Left renal cortex interstitium (tissue), 4 donors: ENCODE data around the gene OARD1. TPM values are rescaled to one million over a fixed set of nuclear protein-coding genes. Genes with fewer than 3 reads are reported as not detected.
"Not testable (repeated sequence)": the region's sequence is repeated elsewhere in the genome, so short reads cannot be mapped to it uniquely, and the experiment has no call there.

Experiments
- DNase-seq, 4 donors: peaks; one replicate each; pipeline ENCODE4 v3.0.0-alpha.2; 2013; ENCODE audit warnings: low read depth in 4 of 4, low spot score in 2 of 4, missing footprints in 1 of 4
- polyA plus RNA-seq, 4 donors: library from polyadenylated mRNA; unstranded; fragments of 120-200 nt; gene quantifications; one replicate each; pipeline ENCODE4 v1.2.1, GENCODE V29; 2013; ENCODE audit not compliant: insufficient read length in 4 of 4

Gene OARD1
- polyA plus RNA-seq, 4 donors, result 52.3 to 71.3 (median 57.8) TPM

DNA sequence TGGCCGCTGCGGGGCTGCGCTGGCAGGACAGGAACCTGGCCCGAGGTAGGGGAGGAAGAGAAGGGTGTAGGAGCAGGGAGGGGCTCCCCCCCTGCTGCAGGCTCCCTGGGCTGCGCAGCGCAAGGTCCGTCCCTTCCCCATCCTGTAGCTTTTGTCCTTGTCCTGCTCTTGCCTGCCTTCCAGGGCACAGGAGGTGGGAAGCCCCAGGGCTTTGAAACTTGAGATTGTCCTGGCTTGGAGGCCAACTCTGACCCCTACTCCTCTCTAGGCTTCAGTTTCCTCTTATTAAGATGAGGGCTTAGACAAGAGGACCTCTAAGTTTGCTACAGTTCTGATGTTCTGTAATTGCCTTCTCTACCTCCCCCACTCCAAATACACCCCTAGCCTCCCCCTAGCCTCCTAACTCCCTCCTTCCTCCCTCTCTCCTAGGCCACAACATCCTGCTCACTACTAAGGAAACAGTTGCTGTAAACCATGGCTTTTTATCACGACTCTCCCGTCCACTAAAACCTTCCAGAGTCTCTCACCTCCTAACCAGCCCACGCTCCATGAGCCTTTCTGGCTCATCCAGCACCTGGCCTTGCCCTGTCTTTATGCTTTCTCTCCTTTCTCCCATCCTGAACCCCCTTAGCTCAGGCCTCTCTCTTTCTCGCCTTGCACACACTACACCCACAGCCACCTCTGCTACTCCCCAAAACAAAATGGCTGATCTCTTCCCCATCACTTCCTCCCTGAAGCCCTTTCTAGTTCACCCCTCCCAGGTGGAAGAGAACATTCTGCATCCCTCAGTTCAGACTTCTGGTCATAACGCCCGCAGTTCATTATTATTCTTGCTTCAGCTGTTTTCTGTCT is 43.4 kb downstream of the OARD1 start:
- peak in 3 of 4 donors; percentile 49 to 81 (median 50) for DNase-seq

DNA sequence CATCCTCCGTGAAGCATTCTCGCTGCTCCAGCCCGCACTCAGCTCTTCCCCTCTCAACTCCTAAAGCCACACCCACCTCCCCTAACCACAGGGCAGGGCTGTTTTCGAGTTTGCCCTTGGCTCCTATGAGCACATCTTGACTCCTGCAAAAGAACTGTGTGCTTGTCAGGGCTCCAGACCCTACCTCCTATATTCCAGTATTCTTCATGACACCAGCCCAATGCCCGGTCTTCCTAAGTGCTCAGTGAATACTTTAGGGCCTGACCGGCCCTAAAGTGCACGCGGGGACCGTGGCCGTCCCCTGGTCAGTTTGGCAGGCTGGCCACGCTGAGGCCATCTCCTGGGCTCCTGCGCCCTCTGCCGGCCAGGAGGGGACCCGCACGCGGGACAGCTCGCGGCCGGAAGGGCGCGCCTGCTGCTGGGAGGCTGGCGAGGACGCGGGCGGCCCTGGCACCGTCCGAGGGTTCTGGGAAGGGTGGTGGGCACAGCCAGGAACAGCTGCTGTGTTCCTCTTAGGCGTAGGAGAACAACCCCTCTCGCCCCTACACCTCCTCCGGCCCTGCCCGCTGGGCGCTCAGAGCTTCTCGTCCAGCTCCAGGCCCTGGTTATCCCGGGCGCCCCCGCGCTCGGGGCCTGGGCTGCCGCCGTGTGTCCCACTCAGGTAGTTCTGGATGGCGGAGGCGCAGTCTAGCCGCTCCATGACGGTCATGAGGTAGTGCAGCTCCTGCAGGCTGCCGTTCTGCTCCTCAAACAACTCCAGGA is 44.2 kb downstream of the OARD1 start:
- DNase-seq, result peak; percentile 74 to 92 (median 82)

DNA sequence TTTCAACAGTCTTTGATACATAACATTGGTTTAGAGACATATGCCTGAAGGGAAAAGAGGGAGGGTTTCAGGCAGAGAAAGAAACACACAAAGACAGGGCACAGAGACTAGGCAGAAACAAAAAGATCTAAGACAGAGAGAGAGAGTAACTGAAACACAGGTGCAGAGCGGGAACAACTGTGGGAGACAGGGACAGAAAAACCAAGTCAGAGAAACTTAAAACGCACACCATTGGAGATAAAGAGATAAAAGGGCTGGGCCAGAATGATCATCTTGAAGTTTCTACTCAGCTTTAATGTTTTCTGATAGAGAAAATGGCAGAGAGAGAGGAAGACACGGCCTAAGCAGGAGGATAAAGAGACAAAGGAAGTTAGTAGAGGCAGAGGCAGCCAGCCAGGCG is 44.9 kb downstream of the OARD1 start:
- DNase-seq, result peak in 1 of 4 donors; percentile 43

DNA sequence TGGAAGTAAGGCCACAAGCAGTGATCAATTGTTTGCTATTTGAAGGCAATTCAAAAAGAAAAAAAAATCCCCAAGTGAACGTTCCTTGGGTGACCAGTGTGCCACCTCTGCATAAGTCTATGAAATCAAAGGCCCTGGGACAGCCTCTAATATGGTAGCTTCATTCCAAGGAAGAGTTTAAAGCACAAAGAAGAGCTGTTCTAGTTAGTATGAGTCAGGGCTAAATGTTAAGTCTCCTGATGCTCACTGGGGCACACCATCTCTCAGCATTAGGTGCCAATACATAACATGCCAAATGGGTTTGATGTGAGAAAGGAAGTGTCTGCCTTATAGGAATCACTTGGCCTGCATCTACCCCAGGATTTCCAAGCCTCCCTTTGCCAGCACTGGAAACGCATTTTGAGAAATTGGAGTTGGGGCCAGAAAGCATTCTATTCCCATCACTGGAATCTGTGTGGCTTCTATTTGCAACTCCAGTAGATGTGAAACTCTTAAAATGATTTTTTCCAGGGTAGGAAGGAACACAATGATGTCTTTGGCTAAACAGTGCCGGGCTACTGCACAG is 46.1 kb downstream of the OARD1 start:
- DNase-seq, result no peak

DNA sequence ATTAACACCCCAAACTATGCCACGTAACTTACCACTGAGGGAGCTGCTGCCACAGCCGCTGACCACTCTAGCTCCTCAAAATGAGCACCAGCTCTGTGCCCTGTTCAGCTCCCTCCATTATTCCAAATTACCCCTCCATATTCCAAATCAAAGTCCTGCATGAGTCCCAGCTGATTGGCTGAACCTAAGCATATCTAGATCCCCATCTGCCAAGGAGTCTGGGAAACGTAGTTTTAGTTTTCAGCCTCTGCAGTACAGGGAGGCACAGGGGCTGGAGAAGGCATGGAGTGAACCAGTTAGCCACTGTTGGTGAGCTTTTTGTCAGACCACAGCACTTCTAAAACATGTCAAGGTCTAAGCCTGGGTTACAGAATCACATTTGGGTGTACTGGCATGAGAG is 49.0 kb downstream of the OARD1 start:
- DNase-seq, result no peak

DNA sequence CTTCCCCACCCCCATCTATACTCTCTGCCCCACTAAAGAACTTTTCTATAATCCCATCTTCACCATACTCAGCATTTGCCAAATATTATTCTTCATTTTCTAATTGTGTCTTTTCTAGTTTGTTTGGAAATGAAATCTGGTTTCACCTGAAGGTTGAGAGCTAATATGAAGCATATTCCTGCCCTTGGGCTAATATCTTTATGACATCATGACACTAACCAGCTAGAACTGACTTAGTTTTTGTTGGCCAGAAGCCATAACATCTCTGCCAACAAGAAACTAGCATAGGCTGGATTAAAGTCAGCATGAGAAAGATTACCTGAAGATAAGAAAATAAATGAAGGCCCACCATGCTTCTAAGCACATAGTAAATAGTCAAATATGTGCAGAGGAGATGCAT is 49.9 kb downstream of the OARD1 start:
- DNase-seq, result no peak

DNA sequence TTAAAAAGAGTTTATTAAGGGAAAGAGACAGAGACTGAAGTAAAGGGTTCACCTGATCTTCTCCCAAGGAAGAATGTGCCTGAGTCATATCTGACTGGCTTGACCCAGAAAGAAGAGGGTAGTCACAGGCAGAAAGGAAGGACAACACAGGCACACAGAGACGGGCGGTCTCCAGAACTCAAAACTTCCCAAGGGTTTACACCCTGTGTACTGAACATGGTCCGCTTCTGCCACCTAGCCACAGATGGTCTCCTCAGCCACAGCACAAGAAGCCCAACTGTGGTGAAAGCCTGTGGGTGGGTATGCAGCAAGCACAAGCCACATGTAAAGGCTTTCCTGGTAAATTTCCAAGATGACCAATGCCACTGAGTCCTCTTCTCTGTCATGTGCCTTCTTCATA is 50.3 kb downstream of the OARD1 start:
- DNase-seq, result no peak

DNA sequence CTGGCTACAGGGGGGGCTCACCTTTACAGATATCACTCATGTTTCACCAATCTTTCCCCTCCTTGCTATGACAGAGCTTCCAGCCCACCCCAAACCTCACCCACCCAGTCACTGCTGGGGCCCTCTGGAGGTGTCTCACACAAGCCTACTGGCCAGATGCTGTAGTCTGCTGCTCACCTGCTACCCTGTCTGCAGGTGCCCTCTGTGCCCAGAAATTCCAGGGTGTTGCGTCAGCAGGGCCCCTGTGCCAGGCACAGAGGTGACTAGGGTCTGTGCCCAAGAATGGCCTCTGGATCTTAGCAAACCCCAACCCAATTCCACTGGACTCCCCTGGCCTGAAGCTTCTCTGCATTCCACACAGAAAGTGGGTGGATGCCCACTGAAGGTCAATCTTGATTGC is 54.5 kb downstream of the OARD1 start:
- no peak for DNase-seq

DNA sequence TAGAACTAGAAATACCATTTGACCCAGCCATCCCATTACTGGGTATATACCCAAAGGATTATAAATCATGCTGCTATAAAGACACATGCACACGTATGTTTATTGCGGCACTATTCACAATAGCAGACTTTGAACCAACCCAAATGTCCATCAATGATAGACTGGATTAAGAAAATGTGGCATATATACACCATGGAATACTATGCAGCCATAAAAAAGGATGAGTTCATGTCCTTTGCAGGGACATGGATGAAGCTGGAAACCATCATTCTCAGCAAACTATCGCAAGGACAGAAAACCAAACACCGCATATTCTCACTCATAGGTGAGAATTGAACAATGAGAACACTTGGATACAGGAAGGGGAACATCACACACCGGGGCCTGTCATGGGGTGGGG is 56.3 kb downstream of the OARD1 start:
- DNase-seq, result not testable (repeated sequence)

DNA sequence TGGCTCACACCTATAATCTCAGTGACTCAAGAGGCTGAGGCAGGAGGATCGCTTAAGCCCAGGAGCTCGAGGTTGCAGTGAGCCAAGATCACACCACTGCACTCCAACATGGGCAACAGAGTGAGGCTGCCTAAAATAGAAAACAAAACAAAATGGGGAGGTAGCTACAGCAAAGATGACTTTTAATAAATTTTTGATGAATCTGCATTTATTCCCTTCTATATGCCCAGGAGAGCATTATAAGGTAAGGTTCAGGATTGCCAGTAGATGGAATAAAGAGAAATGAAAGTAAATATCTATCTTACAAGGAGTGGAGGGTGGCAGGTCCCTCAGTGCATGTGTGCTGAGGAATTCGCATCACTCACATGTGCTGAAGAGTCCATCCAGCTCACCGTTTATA is 57.4 kb downstream of the OARD1 start:
- DNase-seq, result no peak

Other genes starting within 250 kb of the OARD1 start
- 10 to 100 TPM in 1 of 4 donors, 1 to 10 TPM in 3; 4.5 to 10.8 (median 6.7) TPM for gene UNC5CL, start 33.1 kb downstream of the OARD1 start, polyA plus RNA-seq
- gene TSPO2, start 29.9 kb downstream of the OARD1 start, polyA plus RNA-seq, result under 1 TPM; 0.57 to 0.88 (median 0.72) TPM
- gene APOBEC2, start 19.2 kb downstream of the OARD1 start, polyA plus RNA-seq, result under 1 TPM in 3 of 4 donors, not detected in 1; 0.38 to 0.66 (median 0.52) TPM
- 10 to 100 TPM; 45.6 to 53.7 (median 49.4) TPM for gene NFYA, start 618 bp upstream of the OARD1 start, polyA plus RNA-seq
- gene TREML1, start 82.0 kb upstream of the OARD1 start, polyA plus RNA-seq, result 1 to 10 TPM in 1 of 4 donors, under 1 TPM in 3; 0.49 to 1.3 (median 0.96) TPM
- under 1 TPM; 0.28 to 0.55 (median 0.41) TPM for gene TREM2, start 90.8 kb upstream of the OARD1 start, polyA plus RNA-seq
- gene TREML2, start 128.8 kb upstream of the OARD1 start, polyA plus RNA-seq, result under 1 TPM; 0.08 to 0.13 (median 0.12) TPM
- under 1 TPM in 2 of 4 donors, not detected in 2; 0.06 to 0.09 TPM for gene TREML4, start 156.0 kb upstream of the OARD1 start, polyA plus RNA-seq
- gene TREM1, start 214.3 kb upstream of the OARD1 start, polyA plus RNA-seq, result under 1 TPM in 2 of 4 donors, not detected in 2; 0.19 to 0.42 TPM